Measurements from ENCODE around the gene CCDC182.

DNA sequence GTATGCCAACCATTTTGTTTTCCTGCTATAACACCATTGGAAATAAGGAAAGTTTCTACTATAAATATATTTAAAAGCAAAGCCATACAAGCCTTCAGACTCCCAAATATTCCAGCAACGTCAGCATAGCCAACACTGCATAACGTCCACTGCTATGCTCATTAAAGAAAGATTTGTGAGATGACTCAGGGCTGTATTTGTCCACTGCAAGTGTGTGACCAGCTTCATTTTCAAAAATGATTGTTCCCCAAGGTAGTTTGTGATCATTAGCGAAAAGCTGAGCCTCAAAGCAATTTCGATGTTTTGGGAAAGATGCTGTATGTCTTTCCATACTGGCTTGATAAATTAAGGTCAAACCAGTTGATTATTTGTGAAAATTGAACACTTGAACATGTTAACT is 14.9 kb upstream of the CCDC182 start:
- TF ChIP-seq CTCF (IDR thresholded peaks at IDR 0.05) (no peak), POLR2A (IDR thresholded peaks at IDR 0.05) (no peak)

Data from heart left ventricle (tissue), 13 donors.